K562 (cell line): ENCODE measurements around the gene MAN1B1. TPM values are rescaled to one million over a fixed set of nuclear protein-coding genes. Genes with fewer than 3 reads are reported as not detected.
A peak's percentile ranks its signal among the peaks of the same experiment; 100 is the strongest.

Experiments
- ATAC-seq: fragments of 200-7000 bp; cut with Tn5 transposase; 3 replicates; pipeline ENCODE4 v1.9.1; 2020; ENCODE audit warnings: moderate library complexity
- BruUV-seq: library from RNA; stranded (reverse); fragments of 400-500 nt; replicated peaks from 2 replicates; lab custom pipeline; 2021; lab: Mats Ljungman, UMichigan
- CTCF ChIA-PET: fragments of 300-600 bp; formaldehyde crosslinking; extraction: SDS; loops from one replicate; lab custom pipeline; 2021; ENCODE audit warnings: low intra/inter-chr PET ratio; lab: Yijun Ruan, JAX
- POLR2A ChIA-PET: fragments of 300-600, 350-650 bp; sonication (Branson Sonifier 250); formaldehyde crosslinking; extraction: SDS; loops from one replicate; lab custom pipeline; 2021; ENCODE audit warnings: antibody characterized with exemption, inconsistent platforms; lab: Yijun Ruan, JAX
- DNase-seq, 4 experiments: peaks; one replicate each; pipeline versions ENCODE4 v3.0.0 to v3.0.0-alpha.2; 2011 to 2018; ENCODE audit warnings: low spot score in 3 of 4, mixed read lengths in 3 of 4; ENCODE audit errors: extremely low read depth in 1 of 4
- FAIRE-seq: peaks from 2 replicates; lab custom pipeline; 2011; peaks lifted over from hg19 to GRCh38; lab: Jason Lieb, UNC
- H2AFZ ChIP-seq: 2 replicates; pipeline ENCODE4 v1.6.0; 2011; ENCODE audit warnings: low read depth, low read length, control low read depth, inconsistent platforms
- H3K27ac ChIP-seq: fragments of 200-600 bp; 3 replicates; pipeline ENCODE4 v1.8.0; 2011; ENCODE audit warnings: low read depth, mild to moderate bottlenecking, control low read depth, inconsistent platforms, low read length, moderate library complexity, mixed read lengths; ENCODE audit errors: extremely low read depth
- H3K27me3 ChIP-seq, 2 experiments: fragments of 300-600 bp in 1 of 2; 2 replicates in 1 of 2; 3 replicates in 1 of 2; pipeline versions ENCODE4 v1.6.0 to v1.8.0; 2011; ENCODE audit warnings: inconsistent platforms in 2 of 2, low read length in 2 of 2, mild to moderate bottlenecking in 1 of 2, mixed read lengths in 1 of 2, moderate library complexity in 1 of 2; ENCODE audit not compliant: control insufficient read depth in 2 of 2, insufficient read depth in 2 of 2
- H3K36me3 ChIP-seq: fragments of 300-600 bp; 3 replicates; pipeline ENCODE4 v1.8.0; 2011; ENCODE audit warnings: mild to moderate bottlenecking, low read length, inconsistent platforms; ENCODE audit not compliant: control insufficient read depth, insufficient read depth
- H3K4me1 ChIP-seq, 2 experiments: fragments of 200-600 bp in 1 of 2; replicated peaks in 1 of 2; 2 replicates in 1 of 2; 3 replicates in 1 of 2; pipeline versions ENCODE4 v1.5.1 to v1.8.0; 2011; ENCODE audit warnings: inconsistent platforms in 2 of 2, low read length in 2 of 2, mild to moderate bottlenecking in 1 of 2, mixed read lengths in 1 of 2, moderate library complexity in 1 of 2; ENCODE audit not compliant: control insufficient read depth in 2 of 2, insufficient read depth in 2 of 2
- H3K4me2 ChIP-seq: 2 replicates; pipeline ENCODE4 v1.6.1; 2011; ENCODE audit warnings: low read length, control low read depth, inconsistent platforms, mixed read lengths; ENCODE audit not compliant: insufficient read depth
- H3K4me3 ChIP-seq: fragments of 200-600 bp; sonication (generic), shearing (Covaris generic); 2 replicates; pipeline ENCODE4 v1.5.1; 2016; ENCODE audit warnings: control low read depth, inconsistent platforms
- H3K79me2 ChIP-seq: fragments of 200-600 bp; 3 replicates; pipeline ENCODE4 v1.8.0; 2011; ENCODE audit warnings: low read length, inconsistent platforms; ENCODE audit not compliant: control insufficient read depth, insufficient read depth
- H3K9ac ChIP-seq, 2 experiments: 2 replicates each; pipeline versions ENCODE4 v1.6.0 to v1.6.1; 2011; ENCODE audit warnings: low read depth in 2 of 2, low read length in 2 of 2, control low read depth in 1 of 2, inconsistent platforms in 1 of 2, mild to moderate bottlenecking in 1 of 2, mixed read lengths in 1 of 2; ENCODE audit not compliant: insufficient read depth in 1 of 2
- H3K9me1 ChIP-seq: one replicate; pipeline ENCODE4 v1.6.0; 2011; ENCODE audit warnings: inconsistent platforms, mild to moderate bottlenecking, low read length, moderate library complexity; ENCODE audit not compliant: control insufficient read depth, insufficient read depth
- H3K9me3 ChIP-seq: replicated peaks from 2 replicates; pipeline ENCODE4 v1.5.1; 2011; ENCODE audit warnings: low read depth, low read length, inconsistent platforms; ENCODE audit not compliant: control insufficient read depth, insufficient read depth
- H4K20me1 ChIP-seq: replicated peaks from 2 replicates; pipeline ENCODE4 v1.6.1; 2011; ENCODE audit warnings: low read length, inconsistent platforms, mixed read lengths; ENCODE audit not compliant: control insufficient read depth, insufficient read depth
- DACH1 ChIP-seq: fragments of 450-650 bp; IDR thresholded peaks from 2 replicates; pipeline ENCODE4 v1.6.1; 2018; ENCODE audit not compliant: partially characterized antibody
- EGR1 ChIP-seq: fragments of 450-650 bp; conservative IDR thresholded peaks from 2 replicates; pipeline ENCODE4 v1.6.1; 2017; ENCODE audit warnings: mild to moderate bottlenecking
- MAFF ChIP-seq: IDR thresholded peaks from 2 replicates; pipeline ENCODE4 v1.6.1; 2012; ENCODE audit warnings: low read length, improper control_type of control experiment
- MGA ChIP-seq: fragments of 450-650 bp; IDR thresholded peaks from 2 replicates; pipeline ENCODE4 v1.6.1; 2016; ENCODE audit warnings: mild to moderate bottlenecking, moderate library complexity
- NCOR1 ChIP-seq: fragments of 450-650 bp; IDR thresholded peaks from 2 replicates; pipeline ENCODE4 v1.6.1; 2016; ENCODE audit warnings: mild to moderate bottlenecking, moderate library complexity
- SMARCB1 ChIP-seq: IDR thresholded peaks from 2 replicates; pipeline ENCODE4 v1.6.1; 2011; ENCODE audit warnings: improper control_type of control experiment, low read depth; ENCODE audit not compliant: insufficient read length
- USF2 ChIP-seq: sonication (generic); formaldehyde crosslinking; IDR thresholded peaks from 2 replicates; pipeline ENCODE4 v1.5.0; 2020; ENCODE audit warnings: missing genetic modification reagents
- ZNF217 ChIP-seq: sonication (generic); formaldehyde crosslinking; IDR thresholded peaks from 2 replicates; pipeline ENCODE4 v1.8.0; 2022; ENCODE audit warnings: mild to moderate bottlenecking, missing genetic modification reagents
- WGBS: fragments of 100-300 bp; shearing (Covaris generic); methylation state at CpG from one replicate; pipeline ENCODE4 v1.1.6; 2016; ENCODE audit warnings: low coverage, mixed read lengths; ENCODE audit not compliant: insufficient coverage; ENCODE audit errors: missing lambda C conversion rate; 5-methylcytosine and 5-hydroxymethylcytosine counted together
- in situ Hi-C: fragments of 300-500 bp; cut with MboI; formaldehyde crosslinking; loops from 4 replicates; pipeline ENCODE4 v1.15.0; 2018; ENCODE audit warnings: inconsistent platforms, mixed read lengths
- intact Hi-C: fragments of 100-400 bp; cut with micrococcal nuclease; formaldehyde crosslinking; loops from 2 replicates; pipeline ENCODE4 v1.14.2; 2022
- polyA plus RNA-seq, 8 experiments: library from polyadenylated mRNA; depleted of rRNA in 4 of 8; stranded (reverse) in 5 of 8; unstranded in 3 of 8; fragments of >200 nt; fragmentation: Nextera tagmentation in 2 of 8; fragmentation: Illumina TruSeq in 1 of 8; extraction: Ambion mirVana in 2 of 8; extraction: Trizol in 1 of 8; gene quantifications; 2 replicates each; pipeline versions ENCODE4 v1.2.1 to v1.2.3, GENCODE V29; 2011 to 2014; ENCODE audit warnings: inconsistent platforms in 1 of 8, missing spikeins in 1 of 8
- total RNA-seq, 7 experiments: library from RNA; depleted of rRNA in 6 of 7; stranded (reverse); fragments of >200 nt in 6 of 7; fragmentation: Illumina TruSeq in 2 of 7; extraction: Trizol in 2 of 7; gene quantifications; 2 replicates each; pipeline versions ENCODE4 v1.2.1 to v1.2.3, GENCODE V29; 2011 to 2021; ENCODE audit warnings: low replicate concordance in 1 of 7
- TF ChIP-seq, protein P1 (sequence below), 2 experiments: fragments of 450-650 bp in 1 of 2; sonication (generic) in 1 of 2; formaldehyde crosslinking in 1 of 2; IDR thresholded peaks in 1 of 2; conservative IDR thresholded peaks in 1 of 2; 2 replicates each; pipeline versions ENCODE4 v1.6.1 to v1.8.1; 2016 to 2023; ENCODE audit warnings: mild to moderate bottlenecking in 2 of 2, moderate library complexity in 2 of 2, inconsistent platforms in 1 of 2, missing genetic modification reagents in 1 of 2

The MAN1B1 gene
- total and polyA plus RNA-seq, 9 of the 15 experiments (the other 6 are each of a cell fraction or from before 2014, with no cell fraction given) = 0.55 to 36.6 (median 27.3) TPM

GRCh38 chr9:137037035-137037434 is 49.8 kb upstream of the MAN1B1 start:
- no peaks in the 10 kb centered on the region for H3K79me2 ChIP-seq
- ChIA-PET CTCF (interaction anchor here (0.6 kb wide), 1 partner anchor 33 kb away, joined by 3 read pairs; no protein-coding TSS in a partner anchor), POLR2A (interaction anchor here (0.6 to 0.8 kb wide), 5 partner anchors 8 to 95 kb away, joined by 3 read pairs; no protein-coding TSS in a partner anchor)
- H3K9me3 ChIP-seq = no peaks in the 10 kb centered on the region
- peak in 1 of 4 experiments; percentile 24 for DNase-seq
- H3K36me3 ChIP-seq = no peaks in the 10 kb centered on the region
- in situ Hi-C loops = loop anchor here (5.0 kb wide), 2 partner anchors 90 to 265 kb away; partner anchors contain the start of gene C8G
- FAIRE-seq = no peak
- ATAC-seq = no peak
- no peaks in the 10 kb centered on the region for H3K9me1 ChIP-seq
- H4K20me1 ChIP-seq = 0 out of 2 replicates have a peak, but pooled peaks cover 2% of the 10 kb centered on the region
- peaks cover 0 to 22% of the 10 kb centered on the region in 2 experiments; a peak in 1 of 5 replicates for H3K27me3 ChIP-seq
- no peak overlapping the region for H3K4me3 ChIP-seq
- H3K4me2 ChIP-seq = no peak overlapping the region
- peak overlapping the region in 1 of 2 experiments; percentile 36; a peak in 1 of 4 replicates for H3K9ac ChIP-seq
- no peak overlapping the region for H2AFZ ChIP-seq
- intact Hi-C loops = no loop called here
- H3K27ac ChIP-seq = no peak overlapping the region
- no TSS peak for BruUV-seq
- WGBS = 9% methylated on average over 13 of the region's 13 CpGs
- peaks cover 0 to 69% of the 10 kb centered on the region in 2 experiments; a peak in 3 of 5 replicates for H3K4me1 ChIP-seq
- TF ChIP-seq SMARCB1 (no peak), MGA (no peak), EGR1 (peak; percentile 77), MAFF (no peak), NCOR1 (no peak), USF2 (CRISPR knock-in tag) (0 out of 2 replicates have a peak, but pooled peaks have one; percentile 4), ZNF217 (CRISPR knock-in tag) (no peak), DACH1 (no peak)
- TF ChIP-seq, protein P1, sequence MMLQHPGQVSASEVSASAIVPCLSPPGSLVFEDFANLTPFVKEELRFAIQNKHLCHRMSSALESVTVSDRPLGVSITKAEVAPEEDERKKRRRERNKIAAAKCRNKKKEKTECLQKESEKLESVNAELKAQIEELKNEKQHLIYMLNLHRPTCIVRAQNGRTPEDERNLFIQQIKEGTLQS (IDR thresholded peaks at IDR 0.05) = no peak
- TF ChIP-seq, protein P1 (CRISPR knock-in tag; conservative IDR thresholded peaks at IDR 0.05) = no peak
